GM20000 (cell line): ENCODE measurements around the gene REG1B.

ENCODE experiments used
- DNase-seq: peaks from one replicate; pipeline ENCODE4 v3.0.0; 2012; ENCODE audit warnings: low spot score
- TF ChIP-seq, protein P1 (sequence below): IDR thresholded peaks from 2 replicates; pipeline ENCODE4 v1.5.1; 2012; ENCODE audit warnings: mild to moderate bottlenecking, control low read depth; ENCODE audit errors: extremely low read depth, missing control alignments

REG1B gene, protein sequence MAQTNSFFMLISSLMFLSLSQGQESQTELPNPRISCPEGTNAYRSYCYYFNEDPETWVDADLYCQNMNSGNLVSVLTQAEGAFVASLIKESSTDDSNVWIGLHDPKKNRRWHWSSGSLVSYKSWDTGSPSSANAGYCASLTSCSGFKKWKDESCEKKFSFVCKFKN

DNA sequence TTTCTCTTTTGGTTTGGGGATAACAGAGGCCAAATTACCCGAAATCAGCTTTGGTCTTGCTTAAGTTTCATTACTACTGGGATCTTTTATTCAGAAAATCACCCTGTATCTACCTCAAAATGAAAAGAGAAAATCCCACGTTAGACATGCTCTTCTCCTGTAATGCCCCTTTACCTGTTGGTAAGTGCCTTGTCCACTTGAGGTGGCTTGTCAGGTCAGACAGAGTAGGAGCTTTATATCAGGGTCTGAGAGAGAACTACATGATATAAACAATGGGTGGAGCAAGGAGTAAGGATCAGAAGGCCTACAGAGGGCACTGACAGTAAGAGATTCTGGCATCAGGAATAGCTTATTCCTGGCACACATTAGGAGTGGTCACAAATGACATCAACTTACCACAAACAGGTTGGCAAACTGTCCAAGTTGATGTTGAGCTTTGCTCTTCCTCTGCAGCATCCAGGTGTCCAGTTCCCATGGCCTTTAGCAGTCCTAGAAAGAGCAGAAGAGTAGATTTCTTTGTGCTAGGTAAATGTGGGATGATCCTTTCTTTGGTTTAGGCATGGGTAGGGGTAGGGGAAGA, at the start of gene REG1B:
TSS of gene REG1B (minus strand) at position 209 of the 580 bp plus-strand sequence. CDS start 381 bp downstream, outside the sequence.
- no peak for DNase-seq
- TF ChIP-seq, protein P1, sequence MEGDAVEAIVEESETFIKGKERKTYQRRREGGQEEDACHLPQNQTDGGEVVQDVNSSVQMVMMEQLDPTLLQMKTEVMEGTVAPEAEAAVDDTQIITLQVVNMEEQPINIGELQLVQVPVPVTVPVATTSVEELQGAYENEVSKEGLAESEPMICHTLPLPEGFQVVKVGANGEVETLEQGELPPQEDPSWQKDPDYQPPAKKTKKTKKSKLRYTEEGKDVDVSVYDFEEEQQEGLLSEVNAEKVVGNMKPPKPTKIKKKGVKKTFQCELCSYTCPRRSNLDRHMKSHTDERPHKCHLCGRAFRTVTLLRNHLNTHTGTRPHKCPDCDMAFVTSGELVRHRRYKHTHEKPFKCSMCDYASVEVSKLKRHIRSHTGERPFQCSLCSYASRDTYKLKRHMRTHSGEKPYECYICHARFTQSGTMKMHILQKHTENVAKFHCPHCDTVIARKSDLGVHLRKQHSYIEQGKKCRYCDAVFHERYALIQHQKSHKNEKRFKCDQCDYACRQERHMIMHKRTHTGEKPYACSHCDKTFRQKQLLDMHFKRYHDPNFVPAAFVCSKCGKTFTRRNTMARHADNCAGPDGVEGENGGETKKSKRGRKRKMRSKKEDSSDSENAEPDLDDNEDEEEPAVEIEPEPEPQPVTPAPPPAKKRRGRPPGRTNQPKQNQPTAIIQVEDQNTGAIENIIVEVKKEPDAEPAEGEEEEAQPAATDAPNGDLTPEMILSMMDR = no peak

DNA sequence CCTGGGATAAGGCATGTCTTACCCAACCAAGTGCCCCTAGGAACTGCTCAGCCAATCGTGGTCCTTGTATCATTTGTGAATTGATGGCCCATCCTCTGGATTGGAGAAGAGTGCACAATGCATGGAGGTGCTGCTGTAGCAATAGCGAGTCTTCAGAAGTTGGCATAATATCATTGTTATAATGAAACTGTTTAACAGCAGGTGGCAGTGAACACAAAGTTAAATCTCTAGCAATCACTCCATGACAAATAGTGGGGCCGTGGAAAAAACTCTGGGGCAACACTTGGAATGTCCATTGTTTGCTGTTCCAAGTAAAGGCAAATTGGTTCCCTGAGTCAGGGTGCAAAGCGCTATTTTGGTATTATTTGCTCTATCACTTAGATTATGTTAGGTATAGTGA, 43.9 kb upstream of the REG1B start:
- TF ChIP-seq, protein P1 = no peak
- no peak for DNase-seq

- no peak for DNase-seq
- TF ChIP-seq, protein P1 = no peak
Observed at GRCh38 chr2:79129804-79130203, 42.0 kb upstream of the REG1B start.

GRCh38 chr2:79129260-79129659, 41.5 kb upstream of the REG1B start:
- TF ChIP-seq, protein P1 = no peak
- DNase-seq = no peak

GRCh38 chr2:79128406-79128805, 40.6 kb upstream of the REG1B start:
- DNase-seq = no peak
- TF ChIP-seq, protein P1 = no peak

DNA sequence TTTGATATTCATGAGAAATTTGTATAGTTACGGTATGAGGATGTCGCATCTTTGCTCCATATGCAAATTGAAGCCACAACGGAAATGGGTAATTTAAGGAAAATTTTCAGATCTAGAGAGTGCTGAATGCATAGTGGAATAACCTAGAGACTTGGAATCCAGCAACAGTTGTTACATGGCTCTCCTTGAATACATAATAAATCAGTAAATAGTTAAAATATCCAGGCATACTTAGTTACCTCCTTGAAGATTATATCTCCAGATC, 37.9 kb upstream of the REG1B start:
- TF ChIP-seq, protein P1 = no peak
- no peak for DNase-seq

- DNase-seq = no peak
- TF ChIP-seq, protein P1 = no peak
Observed at GRCh38 chr2:79124907-79125720, 37.3 kb upstream of the REG1B start.
